CD4-positive, alpha-beta T cell treated with Interleukin-4 for 4 hours (primary cell): Measurements from ENCODE around the gene SMNDC1.
A peak's percentile ranks its signal among the peaks of the same experiment; 100 is the strongest.

Source experiments
- DNase-seq: peaks from one replicate; pipeline ENCODE4 v3.0.0-alpha.2; 2020

The SMNDC1 gene

DNA sequence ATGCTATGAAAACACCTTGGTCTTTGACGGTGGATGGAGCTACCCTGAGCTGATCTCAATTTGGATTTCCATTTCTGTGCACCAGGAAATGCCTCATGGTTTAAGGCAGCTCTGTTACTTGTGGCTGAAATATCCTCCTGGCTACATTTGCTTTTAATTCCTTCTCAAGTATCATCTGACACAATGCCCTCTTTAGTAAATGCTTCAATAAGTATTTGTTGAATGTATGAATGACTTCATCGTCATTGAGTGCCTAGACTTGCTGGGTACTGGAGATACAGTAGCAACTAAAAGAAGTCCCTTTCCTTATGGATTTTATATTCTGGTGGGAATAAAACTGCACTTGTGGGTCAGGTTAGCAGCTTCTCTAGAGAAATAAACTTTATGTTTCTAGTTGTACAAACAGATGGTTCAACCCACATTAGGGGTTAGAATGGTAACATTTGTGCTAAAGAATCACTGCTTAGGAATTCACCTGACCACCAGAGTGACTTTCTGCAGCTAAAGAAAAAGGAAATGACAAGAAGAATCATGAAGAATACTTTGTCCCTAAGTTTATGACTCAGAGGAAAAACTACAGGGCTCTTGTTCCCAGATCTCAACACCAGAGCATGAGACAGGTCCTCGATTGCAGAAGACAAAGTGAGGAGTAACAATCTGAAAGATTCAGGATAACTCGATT is 21.8 kb upstream of the SMNDC1 start:
- DNase-seq: no peak

DNA sequence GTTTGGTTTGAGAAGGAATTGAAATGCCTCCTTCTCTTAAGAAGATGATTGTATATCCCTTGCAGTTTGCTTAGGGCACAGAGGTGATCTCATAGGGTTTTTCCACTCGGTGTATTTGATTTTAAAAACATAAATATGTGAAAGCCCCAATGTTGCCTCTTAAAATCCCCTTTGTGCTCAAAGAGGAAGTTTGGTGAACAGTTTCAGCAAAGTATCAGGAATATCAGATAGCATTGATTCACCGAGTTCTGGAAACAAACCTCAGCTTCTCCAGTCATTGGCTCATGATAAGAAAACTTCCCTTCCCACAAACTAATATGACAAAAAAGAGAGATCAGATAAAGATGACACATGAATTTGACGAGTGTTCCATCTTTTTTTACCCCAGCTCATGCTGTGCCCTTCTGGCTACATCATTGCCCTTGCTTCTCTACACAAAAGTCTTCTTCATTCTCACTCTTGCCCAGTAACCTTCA is 20.1 kb upstream of the SMNDC1 start:
- no peak for DNase-seq

DNA sequence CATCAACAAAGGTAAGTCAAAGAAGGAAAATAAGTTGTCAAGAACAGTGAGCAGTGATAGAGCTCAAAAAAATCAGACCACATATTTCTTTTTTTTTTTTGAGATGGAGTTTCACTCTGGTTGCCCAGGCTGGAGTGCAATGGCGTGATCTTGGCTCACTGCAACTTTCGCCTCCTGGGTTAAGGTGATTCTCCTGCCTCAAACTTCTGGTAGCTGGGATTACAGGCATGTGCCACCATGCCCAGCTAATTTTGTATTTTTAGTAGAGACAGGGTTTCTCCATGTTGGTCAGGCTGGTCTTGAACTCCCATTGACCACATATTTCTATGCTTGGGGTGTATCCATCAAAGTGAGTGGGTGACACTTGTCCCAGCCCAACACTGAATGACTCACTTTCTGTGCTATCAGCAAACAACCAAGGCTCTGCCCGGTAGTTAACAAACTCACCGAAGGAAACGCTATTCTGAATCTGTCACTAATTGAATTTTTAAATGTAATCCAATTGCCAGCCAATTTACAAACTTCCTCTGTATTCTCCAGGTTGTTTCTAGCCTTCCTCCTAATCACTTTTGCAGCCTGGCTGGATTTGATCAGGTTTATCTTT is 19.6 kb upstream of the SMNDC1 start:
- DNase-seq: no peak

DNA sequence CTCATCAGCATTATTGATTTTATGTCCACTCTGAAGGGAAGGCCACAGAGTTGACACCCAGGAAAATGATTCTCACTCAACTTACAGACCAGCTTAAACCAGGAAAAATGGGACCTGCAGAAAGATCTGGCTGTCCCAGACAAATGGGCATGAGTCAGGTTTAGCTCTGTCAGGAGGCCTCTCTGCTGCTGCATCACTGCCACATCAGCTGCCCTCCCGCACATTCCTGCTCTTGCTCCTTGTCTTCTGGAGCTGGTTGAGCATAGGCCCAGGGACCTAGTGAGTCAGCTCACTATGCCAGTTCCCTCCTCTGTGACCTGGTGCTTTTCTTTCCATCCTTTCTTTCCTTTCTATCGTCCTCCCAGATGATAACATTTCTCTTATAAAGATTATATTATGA is 18.8 kb upstream of the SMNDC1 start:
- DNase-seq: no peak

DNA sequence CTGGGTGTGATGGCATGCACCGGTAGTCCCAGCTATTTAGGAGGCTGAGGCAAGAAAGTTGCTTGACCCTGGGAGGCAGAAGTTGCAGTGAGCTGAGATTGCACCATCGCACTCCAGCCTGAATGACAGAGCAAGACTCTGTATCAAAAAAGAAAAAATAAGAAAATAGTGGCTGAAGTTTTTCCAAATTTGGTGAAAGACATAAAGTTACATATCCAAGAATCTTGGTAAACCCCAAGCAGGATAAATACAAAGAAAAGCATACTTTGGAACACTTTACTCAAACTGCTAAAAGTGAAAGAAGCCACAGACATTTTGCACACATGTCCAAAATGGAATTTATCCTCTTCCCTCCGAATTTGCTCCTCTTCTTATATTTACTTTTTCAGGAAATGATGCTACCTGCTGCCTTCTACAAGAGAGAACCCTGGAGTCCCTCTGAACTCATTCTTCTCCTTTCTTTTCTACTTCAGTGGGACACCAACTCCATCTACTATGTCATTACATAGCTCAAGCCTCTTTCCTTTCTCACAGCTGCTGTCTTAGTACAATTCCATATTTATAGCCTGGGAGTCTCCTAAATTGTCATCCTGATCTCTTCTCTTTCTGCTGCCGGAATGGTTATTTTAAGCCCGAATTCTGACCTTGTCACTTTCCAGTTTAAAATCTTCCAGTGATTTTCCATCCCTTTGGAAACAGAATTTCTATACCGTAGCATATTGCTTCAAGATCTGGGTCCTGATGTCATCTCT is 17.3 kb upstream of the SMNDC1 start:
- DNase-seq: no peak

DNA sequence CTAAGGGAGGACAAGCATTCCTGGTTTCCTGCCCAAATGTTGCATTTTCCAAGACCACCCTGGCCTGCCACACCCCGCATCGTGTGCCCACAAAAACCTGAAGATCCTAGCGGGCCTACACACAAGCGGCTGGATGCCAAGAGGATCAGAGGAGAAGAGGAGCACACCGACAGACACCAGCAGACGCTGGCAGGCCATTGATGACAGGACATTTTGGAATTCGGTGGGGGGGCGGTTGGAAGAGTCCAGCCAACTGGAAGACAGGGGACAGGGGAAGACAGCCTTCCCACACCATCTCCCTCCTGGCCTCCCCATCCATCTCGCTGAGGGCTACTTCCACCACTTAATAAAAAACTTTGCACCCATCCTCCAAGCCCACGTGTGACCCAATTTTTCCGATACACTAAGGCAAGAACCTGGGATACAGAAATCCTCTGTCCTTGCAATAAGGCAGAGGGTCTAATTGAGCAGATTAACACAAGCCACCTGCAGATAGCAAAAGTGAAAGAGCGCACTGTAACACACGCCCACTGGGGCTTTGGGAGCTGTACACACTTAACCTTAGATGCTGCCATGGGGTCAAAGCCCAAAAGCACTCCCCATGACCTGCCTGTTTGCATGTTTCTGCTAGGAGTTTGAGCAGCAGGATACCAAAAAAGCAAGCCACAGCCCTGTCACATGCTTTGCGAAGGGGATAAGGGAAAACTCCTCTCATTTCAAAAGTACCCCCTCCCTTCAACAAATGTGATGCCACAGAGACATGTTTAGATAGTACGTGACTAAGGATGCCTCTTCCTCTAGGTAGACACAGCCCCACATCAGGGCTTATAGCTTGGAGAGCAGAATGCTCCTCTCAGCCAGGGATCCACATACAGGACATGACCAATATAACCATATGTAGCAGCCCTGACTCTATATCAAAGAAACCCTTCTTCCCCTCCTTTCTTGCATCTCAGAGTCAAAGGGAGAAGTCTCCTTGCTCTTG is 13.4 kb upstream of the SMNDC1 start:
- DNase-seq: no peak

DNA sequence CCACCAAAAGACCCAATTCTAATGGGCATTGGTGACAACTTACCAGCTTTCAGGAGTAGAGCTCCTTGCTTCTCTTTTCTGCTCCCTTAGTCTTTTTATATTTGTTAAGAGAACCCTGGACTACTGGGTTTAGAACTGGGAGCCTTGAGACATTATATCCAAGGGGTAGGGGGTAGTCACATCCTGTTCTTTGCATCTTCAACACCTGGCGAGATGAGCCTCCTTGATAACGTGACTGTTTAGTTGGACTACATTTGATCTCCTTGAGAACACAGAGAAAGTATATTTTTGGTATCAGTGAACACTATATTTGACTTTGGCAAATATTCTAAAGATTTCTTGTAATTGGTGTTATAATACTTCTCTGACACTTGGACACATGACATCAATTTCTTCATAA is 9.0 kb upstream of the SMNDC1 start:
- DNase-seq: no peak

DNA sequence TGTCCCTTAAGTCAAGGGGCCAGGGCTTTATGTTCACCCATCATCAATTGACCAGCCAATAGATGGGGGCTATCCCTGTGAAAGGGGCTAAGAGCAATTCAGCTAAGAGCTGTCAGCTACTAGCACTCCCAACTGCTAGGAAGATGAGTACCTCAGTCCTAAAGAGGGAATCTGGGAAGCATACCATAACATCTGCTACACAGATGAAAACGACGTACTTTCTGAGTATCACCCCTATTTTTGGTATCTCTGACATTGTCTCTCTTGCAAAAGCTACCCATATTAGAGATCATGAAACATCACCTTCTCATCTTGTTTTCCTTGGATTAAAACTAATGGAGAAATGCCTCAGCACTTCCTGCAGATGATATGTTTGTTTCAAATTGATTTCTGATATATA is 7.5 kb upstream of the SMNDC1 start:
- no peak for DNase-seq

DNA sequence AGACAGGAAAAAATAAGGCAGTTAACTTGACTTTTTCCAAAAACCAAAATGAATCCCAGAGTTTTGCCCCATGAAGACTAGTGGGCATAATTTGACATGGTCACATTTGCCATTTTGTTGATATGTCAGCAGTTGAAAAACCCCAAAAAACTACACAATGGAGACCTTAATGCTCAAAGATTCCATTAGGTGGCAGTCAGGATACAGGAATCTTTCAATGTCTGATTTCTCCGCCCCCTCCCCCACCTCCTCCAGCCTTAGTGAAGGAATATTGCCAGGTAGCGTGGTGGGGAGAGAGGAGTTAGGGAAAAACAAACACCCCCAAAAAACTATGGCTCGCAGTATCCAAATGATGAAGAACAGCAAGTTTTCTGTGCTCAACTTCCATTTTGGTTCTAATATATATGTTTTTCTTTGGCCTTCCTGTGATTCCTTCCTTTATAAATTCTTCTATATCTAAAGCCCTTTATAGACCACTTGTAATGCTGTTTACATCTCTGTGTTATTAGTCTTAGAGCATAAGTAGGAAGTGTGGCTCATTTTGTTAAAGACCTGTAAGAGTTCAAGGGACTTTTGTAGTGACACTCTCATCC is 6.7 kb upstream of the SMNDC1 start:
- DNase-seq: peak; percentile 51

DNA sequence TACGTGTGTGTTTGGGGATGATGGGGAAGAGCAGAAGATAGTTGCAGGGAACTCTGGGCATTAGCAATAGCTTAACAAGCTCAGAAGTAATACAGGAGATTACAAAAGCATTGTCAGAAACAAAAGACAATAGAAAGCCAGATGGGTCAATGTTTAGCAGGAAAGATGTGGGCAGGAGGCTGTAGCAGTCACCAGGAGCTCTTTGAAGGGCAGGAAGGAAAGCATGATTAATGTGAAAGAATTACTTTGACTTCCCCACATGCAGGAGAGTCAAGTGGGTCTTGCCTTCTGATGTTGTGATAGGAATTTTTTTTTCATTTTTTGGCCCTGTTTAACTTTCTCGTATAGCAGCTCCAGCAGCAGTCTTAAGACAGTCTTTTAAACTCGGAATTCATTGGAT is 6.0 kb upstream of the SMNDC1 start:
- DNase-seq: no peak

DNA sequence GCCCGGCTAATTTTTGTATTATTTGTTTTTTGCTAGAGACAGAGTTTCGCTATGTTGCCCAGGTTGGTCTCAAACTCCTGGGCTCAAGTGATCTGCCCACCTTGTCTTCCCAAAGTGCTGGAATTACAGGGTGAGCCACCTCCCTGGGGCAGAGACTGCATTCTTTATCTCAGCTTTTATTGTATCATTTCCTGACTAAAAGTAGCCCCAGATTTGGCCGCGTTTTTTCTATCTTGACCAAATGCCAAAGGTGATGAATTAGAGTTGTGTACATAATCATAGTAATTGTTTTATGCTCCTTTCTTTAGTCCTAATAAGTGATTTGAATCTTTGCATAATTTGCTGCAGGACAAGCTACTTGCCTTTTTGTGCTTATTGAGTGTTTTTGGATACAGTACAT is 3.1 kb upstream of the SMNDC1 start:
- DNase-seq: no peak

DNA sequence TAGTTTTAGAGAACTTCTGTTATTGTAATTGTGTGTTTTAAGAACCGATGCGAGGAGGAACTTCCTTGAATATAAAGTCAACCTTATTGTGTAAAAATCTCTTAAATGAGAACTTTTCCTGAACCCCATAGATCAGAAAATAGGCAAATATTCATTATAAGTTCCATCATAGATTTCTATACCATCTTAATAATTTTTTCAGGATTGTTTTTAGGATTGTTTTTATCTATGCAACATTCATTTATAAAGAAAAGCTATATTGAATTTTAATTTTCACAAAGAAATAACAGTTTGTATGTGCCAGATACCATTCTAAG is 1.7 kb upstream of the SMNDC1 start:
- DNase-seq: no peak

DNA sequence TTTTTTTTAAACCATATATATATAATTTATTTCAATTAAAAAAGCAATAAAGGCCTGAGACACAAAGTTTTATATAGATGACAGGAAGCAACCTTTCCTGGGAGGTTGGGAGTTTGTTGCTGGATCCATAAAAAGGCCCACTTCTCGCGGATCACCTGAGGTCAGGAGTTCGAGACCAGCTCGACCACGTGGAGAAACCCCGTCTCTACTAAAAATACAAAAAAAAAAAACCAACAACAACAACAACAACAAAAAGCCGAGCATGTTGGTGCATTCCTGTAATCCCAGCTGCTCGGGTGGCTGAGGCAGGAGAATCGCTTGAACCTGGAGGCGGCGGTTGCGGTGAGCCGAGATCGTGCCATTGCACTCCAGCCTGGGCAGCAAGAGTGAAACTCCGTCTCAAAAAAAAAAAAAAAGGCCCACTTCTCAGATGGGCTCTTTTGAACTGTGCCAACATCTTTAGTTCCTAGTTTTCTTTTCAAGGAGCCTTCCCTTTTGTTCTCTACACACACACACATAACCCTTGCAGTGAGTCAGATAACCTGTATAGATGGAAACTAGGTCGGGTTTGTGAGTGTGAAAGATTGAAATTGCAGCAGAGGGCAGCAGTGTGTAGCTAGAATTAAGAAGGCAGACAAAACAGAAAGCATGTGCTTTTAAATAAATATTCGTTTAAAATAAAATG is 1.2 kb upstream of the SMNDC1 start:
- peak; percentile 87 for DNase-seq

DNA sequence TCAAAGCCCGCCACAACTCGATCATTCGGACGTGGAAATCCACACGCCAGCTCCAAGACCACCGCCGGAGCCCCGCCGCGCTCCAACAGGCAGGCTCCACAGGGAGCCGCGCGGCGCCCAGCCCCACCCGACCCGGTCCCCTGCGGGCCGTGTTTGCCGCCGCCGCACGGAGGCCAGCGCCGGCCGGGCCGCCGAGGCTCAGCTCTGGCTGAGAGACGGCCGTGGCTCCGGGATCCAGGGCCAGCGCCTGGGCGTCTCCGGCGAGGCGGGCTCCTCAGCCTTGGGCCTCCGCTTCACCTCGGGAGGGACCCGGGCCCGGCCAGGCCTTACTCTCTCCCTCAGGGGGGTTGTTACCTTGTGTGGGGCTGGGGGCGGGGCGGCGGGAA is 333 bp downstream of the SMNDC1 start:
- DNase-seq: no peak

DNA sequence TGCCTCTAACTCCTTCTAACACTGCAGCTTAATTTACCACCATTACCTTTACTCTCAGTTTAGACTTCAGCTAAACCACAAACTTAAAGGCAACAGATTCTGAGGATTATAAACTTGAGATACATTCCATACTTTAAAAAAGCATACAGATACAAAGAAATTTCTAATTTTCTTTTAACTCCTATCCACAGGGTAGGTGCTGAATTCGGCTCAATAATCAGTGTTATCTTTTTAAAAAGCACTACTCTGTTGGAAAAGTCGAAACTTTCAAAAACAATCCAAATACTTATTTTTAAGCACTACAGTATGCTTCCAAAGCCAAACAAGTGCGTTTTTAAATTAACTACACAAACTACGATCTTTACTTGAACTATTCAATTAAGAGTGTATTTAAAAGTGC is 1.0 kb downstream of the SMNDC1 start:
- no peak for DNase-seq

DNA sequence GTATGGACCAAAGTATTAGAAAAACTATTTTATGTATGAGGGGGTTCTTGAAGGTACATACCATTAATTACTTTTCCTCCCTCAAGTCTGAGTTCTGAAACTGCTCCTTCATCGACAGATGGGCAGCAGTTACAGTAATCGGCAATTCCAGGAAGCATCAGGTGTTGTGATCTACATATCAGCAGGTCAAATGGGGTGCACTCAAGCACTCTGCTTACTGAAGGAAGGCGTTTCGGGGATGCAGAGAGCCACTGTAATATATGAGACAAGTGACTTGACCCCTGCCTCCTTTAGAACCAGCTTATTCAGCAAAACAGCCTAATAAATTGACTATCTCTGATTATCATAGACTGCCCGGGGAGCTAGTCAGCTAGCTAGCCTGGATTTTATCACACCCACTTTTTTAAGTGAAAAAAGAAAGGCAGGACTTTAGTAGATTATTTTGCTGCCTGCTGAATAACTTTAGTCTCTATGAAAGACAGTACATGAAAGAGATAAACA is 4.2 kb downstream of the SMNDC1 start:
- DNase-seq: no peak

DNA sequence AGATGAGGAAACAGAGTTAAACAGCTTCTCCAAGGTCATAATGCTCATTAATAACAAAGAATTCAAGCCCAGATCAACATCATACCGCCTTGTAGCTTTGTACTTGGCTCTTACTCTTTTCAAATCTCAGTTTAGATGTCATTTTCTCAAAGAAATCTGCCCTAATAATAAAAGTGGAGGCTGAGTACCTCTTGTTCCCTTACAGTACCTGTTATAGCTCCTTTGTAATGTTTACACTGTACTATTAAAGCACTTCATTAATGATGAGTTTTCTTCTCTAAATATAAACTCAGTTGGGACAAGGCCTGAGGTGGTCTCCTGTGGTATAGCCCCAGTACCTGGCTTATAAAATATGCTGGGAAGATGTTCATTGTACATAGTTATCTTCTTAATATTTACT is 7.8 kb downstream of the SMNDC1 start:
- no peak for DNase-seq

DNA sequence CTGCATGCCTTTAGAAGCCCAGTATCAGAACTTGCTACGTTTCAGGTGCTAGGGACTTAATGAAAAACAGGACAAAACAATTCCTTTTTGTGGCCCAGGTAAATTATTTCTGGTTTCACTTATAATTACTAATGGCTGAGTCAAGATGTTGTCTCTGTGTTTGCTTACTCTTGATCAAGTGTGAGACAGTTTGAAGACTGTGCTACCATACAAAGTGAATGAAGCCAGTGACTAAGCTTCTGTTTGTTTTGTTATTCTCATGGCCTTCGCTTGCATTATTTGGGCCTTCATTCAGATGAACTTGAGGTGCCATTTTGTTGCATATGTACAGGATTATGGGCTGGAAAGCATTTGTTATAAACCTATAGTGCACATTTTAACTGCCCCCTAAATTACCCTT is 17.9 kb downstream of the SMNDC1 start:
- no peak for DNase-seq

DNA sequence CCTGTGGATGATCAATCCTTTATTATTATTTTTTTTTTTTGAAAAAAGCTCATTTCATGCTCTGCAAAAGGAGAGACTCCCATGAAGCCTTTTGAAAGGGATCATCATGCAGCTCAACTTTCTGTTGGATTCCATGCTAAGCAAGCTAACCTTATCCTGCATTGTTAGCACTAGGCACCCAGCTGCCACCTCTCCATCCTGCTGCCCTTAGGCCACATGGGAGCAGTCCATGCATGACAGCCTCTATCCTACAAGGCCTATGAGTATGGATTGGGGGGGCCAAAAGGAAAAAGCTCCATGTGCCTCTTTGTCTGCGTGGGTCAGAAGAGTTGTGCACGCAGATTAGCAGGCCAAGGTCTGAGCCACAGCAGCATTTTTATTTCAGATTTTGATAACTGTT is 19.2 kb downstream of the SMNDC1 start:
- no peak for DNase-seq

DNA sequence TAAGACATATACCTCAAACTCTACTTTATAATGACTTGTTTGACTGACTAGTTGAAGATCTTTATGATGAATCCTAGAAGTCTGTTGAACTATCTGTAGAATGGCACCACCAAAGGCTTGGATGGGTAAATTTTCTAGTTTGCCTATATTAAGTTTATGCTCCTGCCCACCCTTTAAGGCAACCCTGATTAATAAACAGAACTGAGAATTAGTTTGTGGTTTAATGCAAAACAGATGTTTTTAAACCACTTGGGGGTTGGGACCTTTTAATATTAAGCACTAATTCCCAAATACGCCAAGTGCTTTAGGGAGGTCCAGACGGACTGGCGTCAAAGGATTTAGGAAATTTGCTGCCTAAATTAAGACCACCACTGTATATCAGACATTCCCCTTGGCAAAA is 20.5 kb downstream of the SMNDC1 start:
- DNase-seq: no peak

DNA sequence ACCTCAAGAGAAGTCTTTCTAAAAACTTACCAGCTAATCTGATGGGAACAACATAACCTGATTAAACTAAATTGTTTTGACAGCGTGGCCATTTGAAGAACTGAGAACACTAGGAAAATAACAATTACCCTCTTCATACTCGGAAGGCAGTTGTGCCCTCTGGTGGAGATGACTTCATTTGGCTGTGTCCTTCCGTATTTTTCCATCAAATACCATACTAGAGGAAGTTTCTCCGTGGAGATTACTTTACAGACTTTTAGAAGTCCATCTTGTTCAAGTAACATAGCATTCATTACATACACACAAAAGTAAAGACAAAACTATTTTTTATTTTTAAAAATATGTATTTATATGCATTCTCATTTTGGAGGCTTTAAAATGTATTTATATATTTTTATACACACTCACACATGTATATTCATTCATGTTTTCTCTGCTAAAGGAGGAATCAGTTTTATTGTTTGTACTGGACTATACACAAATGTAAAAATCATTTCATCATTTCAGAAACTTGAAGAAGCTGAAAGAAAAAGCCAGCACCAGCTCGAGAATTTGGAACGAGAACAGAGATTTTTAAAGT is 25.2 kb downstream of the SMNDC1 start:
- DNase-seq: peak; percentile 56
